H1 (cell line): ENCODE data around the gene BCL2L1. TPM values are rescaled to one million over a fixed set of nuclear protein-coding genes. Genes with fewer than 3 reads are reported as not detected.

Source experiments
- MAFK ChIP-seq: IDR thresholded peaks from 2 replicates; pipeline ENCODE4 v1.6.1; 2012; ENCODE audit warnings: low read depth, mild to moderate bottlenecking, improper control_type of control experiment, low read length
- RAD21 ChIP-seq, 2 experiments: IDR thresholded peaks in 1 of 2; conservative IDR thresholded peaks in 1 of 2; 2 replicates each; pipeline ENCODE4 v1.6.1; 2011; ENCODE audit warnings: low read depth in 2 of 2, low read length in 2 of 2, improper control_type of control experiment in 1 of 2, inconsistent platforms in 1 of 2, mild to moderate bottlenecking in 1 of 2, moderate library complexity in 1 of 2
- YY1 ChIP-seq: IDR thresholded peaks from 2 replicates; pipeline ENCODE4 v1.6.1; 2011; ENCODE audit warnings: low read depth, mild to moderate bottlenecking, low read length
- polyA plus RNA-seq, 7 experiments: library from polyadenylated mRNA; depleted of rRNA in 3 of 7; stranded (reverse) in 5 of 7; unstranded in 2 of 7; fragments of >200 nt in 5 of 7; fragments of 200-250 nt in 2 of 7; gene quantifications; 1 replicate in 5 of 7; 2 replicates in 1 of 7; 4 replicates in 1 of 7; pipeline versions ENCODE4 v1.2.1 to v1.2.3, GENCODE V29; 2011 to 2013; ENCODE audit warnings: missing spikeins in 2 of 7, mixed read lengths in 2 of 7
- total RNA-seq: library from RNA; stranded (reverse); fragmentation: NEBNext Ultra II Directional; extraction: Animal tissue kit (Norgen Biotek cat#: 25700); gene quantifications from 2 replicates; pipeline ENCODE4 v1.2.1, GENCODE V29; 2021

Gene BCL2L1
- total and polyA plus RNA-seq, 2 of the 8 experiments (the other 6 are each of a cell fraction or from before 2014, with no cell fraction given): 64.9 to 66.1 TPM

GRCh38 chr20:31707994-31708735, 14.5 kb downstream of the BCL2L1 start (continued):
- TF ChIP-seq YY1 (0 out of 2 replicates have a peak, but pooled peaks have one; percentile 27), RAD21 (IDR thresholded peaks at IDR 0.05 in 1 of 2, conservative IDR thresholded peaks at IDR 0.05 in 1 of 2; ENCODE audit: low read depth in 2 of 2, low read length in 2 of 2) (peak in 1 of 2 experiments; percentile 7; a peak in 2 of 4 replicates), MAFK (no peak)
- TF ChIP-seq, all 59 proteins: peak for 9
